HL-60 (cell line): ENCODE measurements around the gene TRAFD1.
"Not testable (repeated sequence)": the region's sequence is repeated elsewhere in the genome, so short reads cannot be mapped to it uniquely, and the experiment has no call there.

Experiments used
- DNase-seq, 2 experiments: peaks; one replicate each; pipeline ENCODE4 v3.0.0-alpha.2; 2010 to 2020; ENCODE audit warnings: low read depth in 1 of 2, low spot score in 1 of 2
- H3K27ac ChIP-seq: fragments of 250-450 bp; sonication (Bioruptor Pico); replicated peaks from 2 replicates; pipeline ENCODE4 v1.5.1; 2020; ENCODE audit warnings: mild to moderate bottlenecking, moderate library complexity
- H3K27me3 ChIP-seq: fragments of 250-450 bp; sonication (Bioruptor Pico); 2 replicates; pipeline ENCODE4 v1.5.1; 2021; ENCODE audit warnings: mild to moderate bottlenecking, moderate library complexity; ENCODE audit not compliant: insufficient read depth, poor library complexity, severe bottlenecking
- H3K4me3 ChIP-seq: replicated peaks from 2 replicates; pipeline ENCODE4 v1.5.1; 2011; ENCODE audit warnings: mild to moderate bottlenecking, control low read depth, low read length; ENCODE audit not compliant: insufficient read depth
- GABPA ChIP-seq: IDR thresholded peaks from 2 replicates; pipeline ENCODE4 v1.6.1; 2012; ENCODE audit warnings: low read depth
- POLR2AphosphoS5 ChIP-seq: IDR thresholded peaks from 2 replicates; pipeline ENCODE4 v1.6.1; 2012; ENCODE audit warnings: low read depth
- SPI1 ChIP-seq: IDR thresholded peaks from 2 replicates; pipeline ENCODE4 v1.6.1; 2012; ENCODE audit warnings: low read depth, mild to moderate bottlenecking, borderline replicate concordance
- TF ChIP-seq, protein P1 (sequence below): IDR thresholded peaks from one replicate; pipeline ENCODE4 v1.5.1; 2011; ENCODE audit warnings: low read length, control low read depth, inconsistent platforms; ENCODE audit not compliant: insufficient read depth
- TF ChIP-seq, protein P2 (sequence below): IDR thresholded peaks from 2 replicates; pipeline ENCODE4 v1.6.1; 2012; ENCODE audit warnings: low read depth; ENCODE audit not compliant: insufficient replicate concordance

TRAFD1 gene

DNA sequence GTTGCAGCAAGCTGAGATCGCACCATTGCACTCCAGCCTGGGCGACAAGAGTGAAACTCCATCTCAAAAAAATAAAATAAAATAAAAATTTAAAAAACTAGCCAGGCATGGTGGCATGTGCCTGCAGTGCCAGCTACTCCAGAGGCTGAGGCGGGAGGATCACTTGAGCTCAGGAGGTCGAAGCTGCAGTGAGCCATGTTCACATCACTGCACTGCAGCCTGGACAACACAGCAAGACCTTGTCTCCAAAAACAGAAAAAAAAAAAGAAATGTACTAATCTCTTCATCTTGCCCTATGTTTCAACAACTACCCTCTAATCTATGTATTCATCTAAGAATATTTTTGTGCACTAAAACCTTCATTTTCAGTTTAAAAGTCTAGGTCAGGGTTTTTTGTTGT, 23.2 kb upstream of the TRAFD1 start:
- no peak overlapping the region for H3K4me3 ChIP-seq
- no peaks in the 10 kb centered on the region for H3K27me3 ChIP-seq
- no peak overlapping the region for H3K27ac ChIP-seq
- DNase-seq = no peak
- TF ChIP-seq GABPA (no peak), SPI1 (no peak)
- TF ChIP-seq, protein P1, sequence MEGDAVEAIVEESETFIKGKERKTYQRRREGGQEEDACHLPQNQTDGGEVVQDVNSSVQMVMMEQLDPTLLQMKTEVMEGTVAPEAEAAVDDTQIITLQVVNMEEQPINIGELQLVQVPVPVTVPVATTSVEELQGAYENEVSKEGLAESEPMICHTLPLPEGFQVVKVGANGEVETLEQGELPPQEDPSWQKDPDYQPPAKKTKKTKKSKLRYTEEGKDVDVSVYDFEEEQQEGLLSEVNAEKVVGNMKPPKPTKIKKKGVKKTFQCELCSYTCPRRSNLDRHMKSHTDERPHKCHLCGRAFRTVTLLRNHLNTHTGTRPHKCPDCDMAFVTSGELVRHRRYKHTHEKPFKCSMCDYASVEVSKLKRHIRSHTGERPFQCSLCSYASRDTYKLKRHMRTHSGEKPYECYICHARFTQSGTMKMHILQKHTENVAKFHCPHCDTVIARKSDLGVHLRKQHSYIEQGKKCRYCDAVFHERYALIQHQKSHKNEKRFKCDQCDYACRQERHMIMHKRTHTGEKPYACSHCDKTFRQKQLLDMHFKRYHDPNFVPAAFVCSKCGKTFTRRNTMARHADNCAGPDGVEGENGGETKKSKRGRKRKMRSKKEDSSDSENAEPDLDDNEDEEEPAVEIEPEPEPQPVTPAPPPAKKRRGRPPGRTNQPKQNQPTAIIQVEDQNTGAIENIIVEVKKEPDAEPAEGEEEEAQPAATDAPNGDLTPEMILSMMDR = no peak

DNA sequence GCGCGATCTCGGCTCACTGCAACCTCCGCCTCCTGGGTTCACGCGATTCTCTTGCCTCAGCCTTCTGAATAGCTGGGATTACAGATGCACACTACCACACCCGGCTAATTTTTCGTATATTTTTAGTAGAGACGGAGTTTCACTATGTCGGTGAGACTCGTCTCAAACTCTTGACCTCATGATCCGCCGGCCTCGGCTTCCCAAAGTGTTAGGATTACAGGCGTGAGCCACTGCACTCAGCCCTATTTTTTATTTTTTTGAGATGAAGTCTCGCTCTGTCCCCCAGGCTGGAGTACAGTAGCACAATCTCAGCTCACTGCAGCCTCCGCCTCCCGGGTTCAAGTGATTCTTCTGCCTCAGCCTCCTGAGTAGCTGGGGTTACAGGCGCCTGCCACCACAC, 22.6 kb upstream of the TRAFD1 start:
- not testable (repeated sequence) for H3K27ac ChIP-seq, DNase-seq, H3K4me3 ChIP-seq, H3K27me3 ChIP-seq

DNA sequence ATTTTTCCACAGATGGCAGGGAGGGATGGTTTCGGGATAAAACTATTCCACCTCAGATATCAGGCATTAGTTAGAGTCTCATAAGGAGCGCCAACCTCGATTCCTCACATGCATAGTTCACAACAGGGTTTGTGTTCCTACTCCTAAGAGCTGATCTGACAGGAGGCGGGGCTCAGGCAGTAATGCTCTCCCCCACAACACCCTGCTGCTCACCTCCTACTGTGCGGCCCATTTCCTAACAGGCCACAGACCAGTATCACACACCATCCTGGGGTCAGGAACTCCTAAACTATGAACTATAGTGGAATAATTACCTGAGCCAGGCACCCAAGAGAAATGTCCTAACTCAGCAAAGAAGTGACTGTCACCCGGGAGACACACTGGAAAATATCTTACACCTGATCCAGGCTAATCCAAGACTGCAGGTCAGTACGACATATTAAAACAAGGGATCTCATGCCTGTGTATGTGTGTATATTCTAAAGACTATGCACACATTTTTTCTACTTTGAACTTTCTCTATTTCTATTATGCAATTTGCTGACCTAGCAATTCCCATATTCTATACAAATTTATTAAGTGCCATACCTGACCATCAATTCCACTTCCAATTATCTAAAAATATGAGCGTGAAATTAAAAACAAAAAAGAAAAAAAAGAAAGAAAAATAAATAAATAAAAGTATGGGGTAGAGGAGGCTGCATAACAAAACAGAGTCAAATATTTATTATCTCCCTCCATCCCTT, 21.4 kb upstream of the TRAFD1 start:
- TF ChIP-seq, protein P2, sequence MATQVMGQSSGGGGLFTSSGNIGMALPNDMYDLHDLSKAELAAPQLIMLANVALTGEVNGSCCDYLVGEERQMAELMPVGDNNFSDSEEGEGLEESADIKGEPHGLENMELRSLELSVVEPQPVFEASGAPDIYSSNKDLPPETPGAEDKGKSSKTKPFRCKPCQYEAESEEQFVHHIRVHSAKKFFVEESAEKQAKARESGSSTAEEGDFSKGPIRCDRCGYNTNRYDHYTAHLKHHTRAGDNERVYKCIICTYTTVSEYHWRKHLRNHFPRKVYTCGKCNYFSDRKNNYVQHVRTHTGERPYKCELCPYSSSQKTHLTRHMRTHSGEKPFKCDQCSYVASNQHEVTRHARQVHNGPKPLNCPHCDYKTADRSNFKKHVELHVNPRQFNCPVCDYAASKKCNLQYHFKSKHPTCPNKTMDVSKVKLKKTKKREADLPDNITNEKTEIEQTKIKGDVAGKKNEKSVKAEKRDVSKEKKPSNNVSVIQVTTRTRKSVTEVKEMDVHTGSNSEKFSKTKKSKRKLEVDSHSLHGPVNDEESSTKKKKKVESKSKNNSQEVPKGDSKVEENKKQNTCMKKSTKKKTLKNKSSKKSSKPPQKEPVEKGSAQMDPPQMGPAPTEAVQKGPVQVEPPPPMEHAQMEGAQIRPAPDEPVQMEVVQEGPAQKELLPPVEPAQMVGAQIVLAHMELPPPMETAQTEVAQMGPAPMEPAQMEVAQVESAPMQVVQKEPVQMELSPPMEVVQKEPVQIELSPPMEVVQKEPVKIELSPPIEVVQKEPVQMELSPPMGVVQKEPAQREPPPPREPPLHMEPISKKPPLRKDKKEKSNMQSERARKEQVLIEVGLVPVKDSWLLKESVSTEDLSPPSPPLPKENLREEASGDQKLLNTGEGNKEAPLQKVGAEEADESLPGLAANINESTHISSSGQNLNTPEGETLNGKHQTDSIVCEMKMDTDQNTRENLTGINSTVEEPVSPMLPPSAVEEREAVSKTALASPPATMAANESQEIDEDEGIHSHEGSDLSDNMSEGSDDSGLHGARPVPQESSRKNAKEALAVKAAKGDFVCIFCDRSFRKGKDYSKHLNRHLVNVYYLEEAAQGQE = no peak
- TF ChIP-seq GABPA = no peak
- H3K27ac ChIP-seq = no peak overlapping the region
- H3K27me3 ChIP-seq = no peaks in the 10 kb centered on the region
- H3K4me3 ChIP-seq = no peak overlapping the region
- no peak for DNase-seq

DNA sequence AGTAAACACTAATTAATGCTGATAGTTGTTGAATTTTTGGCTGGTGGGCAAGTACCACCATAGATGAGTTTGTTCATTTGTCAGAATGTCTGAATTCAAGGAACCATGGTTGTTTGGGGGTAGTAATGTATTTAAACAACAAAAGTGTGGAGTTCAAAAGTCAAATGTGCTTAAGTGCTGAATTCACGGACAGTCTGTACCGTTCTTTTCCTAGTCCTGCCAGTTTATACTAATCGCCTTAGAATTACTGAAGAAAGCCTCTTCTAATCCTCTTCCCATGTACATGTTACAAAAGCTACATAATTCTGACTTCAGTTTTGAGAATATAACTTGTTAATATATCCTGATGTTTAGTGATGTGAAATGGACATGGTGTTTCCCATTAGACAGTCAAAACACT, 19.5 kb upstream of the TRAFD1 start:
- no peak for DNase-seq
- H3K27me3 ChIP-seq = no peaks in the 10 kb centered on the region
- TF ChIP-seq SPI1 (no peak), GABPA (no peak)
- H3K4me3 ChIP-seq = no peak overlapping the region
- no peak overlapping the region for H3K27ac ChIP-seq

DNA sequence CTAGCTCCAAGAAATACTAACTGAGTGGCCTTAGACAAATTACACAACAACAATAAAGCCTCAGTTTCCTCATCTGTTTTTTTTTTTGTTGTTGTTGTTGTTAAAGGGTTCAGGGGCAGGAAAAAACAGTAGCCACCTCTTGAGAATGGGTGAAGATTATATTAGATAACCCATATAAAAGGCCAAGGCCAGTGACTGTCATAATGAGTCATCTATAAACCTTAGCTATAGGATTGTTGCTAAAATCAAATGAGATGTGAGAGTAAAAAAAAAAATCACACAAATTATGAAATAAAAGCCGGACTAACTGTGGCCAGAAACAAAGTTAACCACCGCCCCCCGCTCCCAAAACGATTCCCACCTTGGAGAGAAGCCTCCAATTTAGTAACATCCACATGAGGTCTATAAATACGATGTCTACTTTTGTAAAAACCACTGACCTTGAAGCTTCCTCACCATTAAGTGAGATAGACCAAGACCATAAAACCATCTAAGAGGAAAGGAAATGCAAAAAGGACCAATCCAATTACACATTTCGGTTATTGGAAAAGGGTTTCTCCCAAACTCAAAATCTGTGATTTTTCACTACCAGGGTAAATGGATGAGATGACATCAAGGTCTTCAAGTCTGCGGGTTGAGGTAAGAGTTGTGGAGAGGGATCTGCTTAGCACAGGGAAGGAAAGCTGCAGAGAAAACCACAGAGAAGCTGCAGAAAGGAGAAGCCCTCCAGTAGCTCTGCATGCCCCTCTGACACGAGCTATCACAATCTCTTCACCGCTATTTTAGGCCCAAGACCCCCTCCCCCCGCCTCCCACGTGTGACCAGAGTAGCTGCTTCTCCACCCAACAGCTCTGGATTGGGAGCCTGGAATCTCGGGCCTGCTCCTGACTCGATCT, 17.8 kb upstream of the TRAFD1 start:
- Histone ChIP-seq H3K4me3 (peak overlapping the region; percentile 59), H3K27me3 (no peaks in the 10 kb centered on the region), H3K27ac (peak overlapping the region; percentile 85)
- peak in 1 of 2 experiments; percentile 78 for DNase-seq
- peak; percentile 54; the same call in 1 of the 2 replicates for TF ChIP-seq SPI1
- TF ChIP-seq, protein P1 = no peak
- TF ChIP-seq GABPA = no peak
- TF ChIP-seq, protein P2 = no peak
- TF ChIP-seq POLR2AphosphoS5 = peak; percentile 30; the same call in 1 of the 2 replicates
